HCT116 (cell line): ENCODE results near the gene SH2D3C.

Source experiments
- CEBPB ChIP-seq: IDR thresholded peaks from 2 replicates; pipeline ENCODE4 v1.6.1; 2012; ENCODE audit warnings: low read depth
- ELF1 ChIP-seq: IDR thresholded peaks from 2 replicates; pipeline ENCODE4 v1.6.1; 2012; ENCODE audit warnings: low read depth, borderline replicate concordance
- EZH2 ChIP-seq: fragments of 200-600 bp; sonication (generic); IDR thresholded peaks from 2 replicates; pipeline ENCODE4 v1.6.1; 2017; ENCODE audit warnings: antibody characterized with exemption, mixed run types
- EZH2phosphoT487 ChIP-seq: fragments of 200-600 bp; IDR thresholded peaks from 2 replicates; pipeline ENCODE4 v1.6.1; 2018; ENCODE audit warnings: antibody characterized with exemption, borderline replicate concordance
- FOSL1 ChIP-seq: IDR thresholded peaks from 2 replicates; pipeline ENCODE4 v1.6.1; 2012; ENCODE audit warnings: low read depth
- POLR2A ChIP-seq: IDR thresholded peaks from 2 replicates; pipeline ENCODE4 v1.7.0; 2011; ENCODE audit warnings: borderline replicate concordance; ENCODE audit not compliant: insufficient read depth, insufficient read length; ENCODE audit errors: extremely low read depth
- POLR2AphosphoS5 ChIP-seq: IDR thresholded peaks from 2 replicates; pipeline ENCODE4 v1.6.1; 2011; ENCODE audit warnings: mild to moderate bottlenecking, low read depth, low read length, moderate library complexity
- RAD21 ChIP-seq: IDR thresholded peaks from 2 replicates; pipeline ENCODE4 v1.6.1; 2012; ENCODE audit warnings: low read depth, mild to moderate bottlenecking
- SIN3A ChIP-seq: IDR thresholded peaks from 2 replicates; pipeline ENCODE4 v1.6.1; 2012; ENCODE audit warnings: low read depth
- SP1 ChIP-seq: IDR thresholded peaks from 2 replicates; pipeline ENCODE4 v1.6.1; 2012; ENCODE audit warnings: low read depth
- ZNF274 ChIP-seq: fragments of 200-500 bp; sonication (Bioruptor generic); IDR thresholded peaks from 2 replicates; pipeline ENCODE4 v1.6.1; 2014; ENCODE audit warnings: mild to moderate bottlenecking, low read depth, low read length, inconsistent platforms
- TF ChIP-seq, protein P1 (sequence below), 3 experiments: fragments of 200-600 bp in 1 of 3; sonication (generic) in 1 of 3; IDR thresholded peaks in 2 of 3; conservative IDR thresholded peaks in 1 of 3; 2 replicates each; pipeline ENCODE4 v1.5.1; 2012 to 2017; ENCODE audit warnings: low read depth in 2 of 3, low read length in 2 of 3, antibody characterized with exemption in 1 of 3, borderline replicate concordance in 1 of 3, control low read depth in 1 of 3, mild to moderate bottlenecking in 1 of 3, mixed read lengths in 1 of 3, mixed run types in 1 of 3, moderate library complexity in 1 of 3; ENCODE audit not compliant: insufficient read depth in 1 of 3
- TF ChIP-seq, protein P2 (sequence below): IDR thresholded peaks from 2 replicates; pipeline ENCODE4 v1.6.1; 2012; ENCODE audit warnings: low read depth
- TF ChIP-seq, protein P3 (sequence below): IDR thresholded peaks from 2 replicates; pipeline ENCODE4 v1.6.1; 2012

DNA sequence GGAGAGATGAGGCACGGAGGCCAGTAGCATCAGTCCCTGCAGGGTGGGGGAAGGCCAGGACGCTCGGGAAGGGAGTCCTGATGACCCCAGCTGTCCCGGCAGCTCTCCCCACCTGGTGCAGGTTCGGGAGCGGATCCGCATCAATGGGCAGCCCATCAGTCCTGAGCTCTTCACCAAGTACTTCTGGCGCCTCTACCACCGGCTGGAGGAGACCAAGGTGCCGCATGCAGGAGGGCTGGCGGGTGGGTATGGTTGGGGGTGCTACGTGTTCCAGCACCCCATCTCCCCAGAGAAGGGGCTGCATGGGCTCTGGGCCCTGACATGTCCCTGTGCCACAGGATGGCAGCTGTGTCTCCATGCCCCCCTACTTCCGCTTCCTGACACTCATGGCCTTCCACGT, 28.4 kb upstream of the SH2D3C start:
- TF ChIP-seq, protein P1, sequence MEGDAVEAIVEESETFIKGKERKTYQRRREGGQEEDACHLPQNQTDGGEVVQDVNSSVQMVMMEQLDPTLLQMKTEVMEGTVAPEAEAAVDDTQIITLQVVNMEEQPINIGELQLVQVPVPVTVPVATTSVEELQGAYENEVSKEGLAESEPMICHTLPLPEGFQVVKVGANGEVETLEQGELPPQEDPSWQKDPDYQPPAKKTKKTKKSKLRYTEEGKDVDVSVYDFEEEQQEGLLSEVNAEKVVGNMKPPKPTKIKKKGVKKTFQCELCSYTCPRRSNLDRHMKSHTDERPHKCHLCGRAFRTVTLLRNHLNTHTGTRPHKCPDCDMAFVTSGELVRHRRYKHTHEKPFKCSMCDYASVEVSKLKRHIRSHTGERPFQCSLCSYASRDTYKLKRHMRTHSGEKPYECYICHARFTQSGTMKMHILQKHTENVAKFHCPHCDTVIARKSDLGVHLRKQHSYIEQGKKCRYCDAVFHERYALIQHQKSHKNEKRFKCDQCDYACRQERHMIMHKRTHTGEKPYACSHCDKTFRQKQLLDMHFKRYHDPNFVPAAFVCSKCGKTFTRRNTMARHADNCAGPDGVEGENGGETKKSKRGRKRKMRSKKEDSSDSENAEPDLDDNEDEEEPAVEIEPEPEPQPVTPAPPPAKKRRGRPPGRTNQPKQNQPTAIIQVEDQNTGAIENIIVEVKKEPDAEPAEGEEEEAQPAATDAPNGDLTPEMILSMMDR (IDR thresholded peaks at IDR 0.05 in 2 of 3, conservative IDR thresholded peaks at IDR 0.05 in 1 of 3; ENCODE audit: borderline replicate concordance in 1 of 3, insufficient read depth in 1 of 3, low read depth in 2 of 3, low read length in 2 of 3), result no peak
- TF ChIP-seq RAD21 (no peak), EZH2 (no peak), ELF1 (no peak), POLR2AphosphoS5 (no peak), FOSL1 (no peak), EZH2phosphoT487 (no peak), POLR2A (no peak), ZNF274 (no peak), SP1 (no peak), CEBPB (no peak), SIN3A (no peak)
- TF ChIP-seq, protein P2, sequence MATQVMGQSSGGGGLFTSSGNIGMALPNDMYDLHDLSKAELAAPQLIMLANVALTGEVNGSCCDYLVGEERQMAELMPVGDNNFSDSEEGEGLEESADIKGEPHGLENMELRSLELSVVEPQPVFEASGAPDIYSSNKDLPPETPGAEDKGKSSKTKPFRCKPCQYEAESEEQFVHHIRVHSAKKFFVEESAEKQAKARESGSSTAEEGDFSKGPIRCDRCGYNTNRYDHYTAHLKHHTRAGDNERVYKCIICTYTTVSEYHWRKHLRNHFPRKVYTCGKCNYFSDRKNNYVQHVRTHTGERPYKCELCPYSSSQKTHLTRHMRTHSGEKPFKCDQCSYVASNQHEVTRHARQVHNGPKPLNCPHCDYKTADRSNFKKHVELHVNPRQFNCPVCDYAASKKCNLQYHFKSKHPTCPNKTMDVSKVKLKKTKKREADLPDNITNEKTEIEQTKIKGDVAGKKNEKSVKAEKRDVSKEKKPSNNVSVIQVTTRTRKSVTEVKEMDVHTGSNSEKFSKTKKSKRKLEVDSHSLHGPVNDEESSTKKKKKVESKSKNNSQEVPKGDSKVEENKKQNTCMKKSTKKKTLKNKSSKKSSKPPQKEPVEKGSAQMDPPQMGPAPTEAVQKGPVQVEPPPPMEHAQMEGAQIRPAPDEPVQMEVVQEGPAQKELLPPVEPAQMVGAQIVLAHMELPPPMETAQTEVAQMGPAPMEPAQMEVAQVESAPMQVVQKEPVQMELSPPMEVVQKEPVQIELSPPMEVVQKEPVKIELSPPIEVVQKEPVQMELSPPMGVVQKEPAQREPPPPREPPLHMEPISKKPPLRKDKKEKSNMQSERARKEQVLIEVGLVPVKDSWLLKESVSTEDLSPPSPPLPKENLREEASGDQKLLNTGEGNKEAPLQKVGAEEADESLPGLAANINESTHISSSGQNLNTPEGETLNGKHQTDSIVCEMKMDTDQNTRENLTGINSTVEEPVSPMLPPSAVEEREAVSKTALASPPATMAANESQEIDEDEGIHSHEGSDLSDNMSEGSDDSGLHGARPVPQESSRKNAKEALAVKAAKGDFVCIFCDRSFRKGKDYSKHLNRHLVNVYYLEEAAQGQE, result no peak
- TF ChIP-seq, protein P3, sequence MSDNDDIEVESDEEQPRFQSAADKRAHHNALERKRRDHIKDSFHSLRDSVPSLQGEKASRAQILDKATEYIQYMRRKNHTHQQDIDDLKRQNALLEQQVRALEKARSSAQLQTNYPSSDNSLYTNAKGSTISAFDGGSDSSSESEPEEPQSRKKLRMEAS, result no peak
